OCI-LY7 (cell line): Measurements from ENCODE around the gene RAB32. TPM values are rescaled to one million over a fixed set of nuclear protein-coding genes. Genes with fewer than 3 reads are reported as not detected.

Source experiments
- BruUV-seq: library from RNA; stranded (reverse); fragments of 400-500 nt; replicated peaks from 2 replicates; lab custom pipeline; 2021; lab: Mats Ljungman, UMichigan
- CTCF ChIA-PET: fragments of 300-600 bp; sonication (Branson Sonifier 250); formaldehyde crosslinking; loops from one replicate; lab custom pipeline; 2022; ENCODE audit warnings: antibody characterized with exemption; ENCODE audit not compliant: unreplicated experiment; lab: Charles Lee
- POLR2A ChIA-PET: fragments of 300-600 bp; sonication (Branson Sonifier 250); formaldehyde crosslinking; loops from one replicate; lab custom pipeline; 2022; ENCODE audit warnings: antibody characterized with exemption; lab: Charles Lee
- DNase-seq: peaks from one replicate; pipeline ENCODE4 v3.0.0-alpha.2; 2015; ENCODE audit warnings: low spot score
- H2AFZ ChIP-seq: fragments of 200-600 bp; sonication (generic), shearing (Covaris generic); 2 replicates; pipeline ENCODE4 v1.6.1; 2014; ENCODE audit warnings: mild to moderate bottlenecking, antibody characterized with exemption, low read length, moderate library complexity
- H3K27ac ChIP-seq: fragments of 200-600 bp; sonication (generic); 2 replicates; pipeline ENCODE4 v1.5.1; 2014; ENCODE audit warnings: mixed run types, low read depth, mild to moderate bottlenecking, moderate library complexity, low read length, inconsistent platforms; ENCODE audit not compliant: poor library complexity, severe bottlenecking
- H3K36me3 ChIP-seq: fragments of 200-600 bp; sonication (generic); 2 replicates; pipeline ENCODE4 v1.6.1; 2014; ENCODE audit warnings: mild to moderate bottlenecking, antibody characterized with exemption, low read length, moderate library complexity, mixed read lengths; ENCODE audit not compliant: insufficient read depth
- H3K4me1 ChIP-seq: fragments of 200-600 bp; sonication (generic); 2 replicates; pipeline ENCODE4 v1.5.1; 2014; ENCODE audit warnings: mild to moderate bottlenecking, low read length; ENCODE audit not compliant: insufficient read depth, poor library complexity, severe bottlenecking
- H3K4me2 ChIP-seq: fragments of 200-600 bp; sonication (generic); 2 replicates; pipeline ENCODE4 v1.6.1; 2014; ENCODE audit warnings: mild to moderate bottlenecking, low read length
- H3K4me3 ChIP-seq: fragments of 200-600 bp; sonication (generic); 2 replicates; pipeline ENCODE4 v1.5.1; 2014; ENCODE audit warnings: mild to moderate bottlenecking, low read depth, low read length; ENCODE audit not compliant: poor library complexity, severe bottlenecking
- H3K79me2 ChIP-seq: fragments of 200-600 bp; sonication (generic); 2 replicates; pipeline ENCODE4 v1.6.1; 2016; ENCODE audit warnings: low read depth, mild to moderate bottlenecking, low read length, moderate library complexity, mixed read lengths; ENCODE audit not compliant: insufficient read depth
- H3K9me2 ChIP-seq: fragments of 200-600 bp; sonication (generic); 2 replicates; pipeline ENCODE4 v1.6.1; 2016; ENCODE audit warnings: mild to moderate bottlenecking, low read length, mixed read lengths; ENCODE audit not compliant: insufficient read depth
- H3K9me3 ChIP-seq: fragments of 200-600 bp; sonication (generic); 2 replicates; pipeline ENCODE4 v1.6.1; 2014; ENCODE audit warnings: mild to moderate bottlenecking, mixed run types, low read length, mixed read lengths
- H4K20me1 ChIP-seq: fragments of 200-600 bp; sonication (generic); 2 replicates; pipeline ENCODE4 v1.6.1; 2014; ENCODE audit warnings: mild to moderate bottlenecking, antibody characterized with exemption, low read length, moderate library complexity, mixed read lengths; ENCODE audit not compliant: insufficient read depth
- EZH2phosphoT487 ChIP-seq: fragments of 200-600 bp; sonication (generic); IDR thresholded peaks from 2 replicates; pipeline ENCODE4 v1.6.1; 2018; ENCODE audit warnings: low read depth, borderline replicate concordance, mild to moderate bottlenecking, mixed run types, antibody characterized with exemption, low read length, moderate library complexity, mixed read lengths
- intact Hi-C: fragments of 100-400 bp; cut with micrococcal nuclease; formaldehyde crosslinking; loops from one replicate; pipeline ENCODE4 v1.10.0; 2022; ENCODE audit not compliant: unreplicated experiment
- total RNA-seq, 2 experiments: library from RNA; depleted of rRNA in 1 of 2; stranded (reverse); fragments of >200 nt in 1 of 2; shearing (Covaris generic) in 1 of 2; gene quantifications; 2 replicates each; pipeline ENCODE4 v1.2.3, GENCODE V29; 2014 to 2022
- TF ChIP-seq, protein P1 (sequence below): fragments of 200-600 bp; sonication (generic); conservative IDR thresholded peaks from 2 replicates; pipeline ENCODE4 v1.5.1; 2014; ENCODE audit warnings: mild to moderate bottlenecking, antibody characterized with exemption, low read length, moderate library complexity, mixed read lengths

Gene RAB32
- total RNA-seq, 2 experiments from 2014 or later: not detected

DNA sequence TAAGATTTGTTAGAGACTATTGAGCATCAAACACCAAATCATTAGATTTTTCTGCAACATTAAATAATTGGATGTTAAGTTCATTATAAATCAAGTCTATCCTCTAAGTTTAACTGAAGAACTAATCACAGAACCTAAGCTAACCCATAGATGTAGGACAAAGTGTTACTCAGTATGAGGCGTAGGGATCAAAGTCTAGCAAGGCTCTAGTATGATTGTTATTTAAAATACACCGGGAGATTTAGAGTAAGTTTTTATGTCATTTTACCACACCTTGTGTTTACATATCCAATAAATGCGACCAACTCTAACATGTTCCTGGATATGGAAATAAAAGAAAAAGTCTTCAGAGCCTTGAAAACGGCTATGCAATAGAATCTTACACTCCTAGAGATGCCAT lies 57.7 kb downstream of the RAB32 start:
- POLR2A ChIA-PET: interaction anchor here (0.6 to 0.7 kb wide), 3 partner anchors 12 to 287 kb away, joined by 3 read pairs; no protein-coding TSS in a partner anchor
- TF ChIP-seq, protein P1, sequence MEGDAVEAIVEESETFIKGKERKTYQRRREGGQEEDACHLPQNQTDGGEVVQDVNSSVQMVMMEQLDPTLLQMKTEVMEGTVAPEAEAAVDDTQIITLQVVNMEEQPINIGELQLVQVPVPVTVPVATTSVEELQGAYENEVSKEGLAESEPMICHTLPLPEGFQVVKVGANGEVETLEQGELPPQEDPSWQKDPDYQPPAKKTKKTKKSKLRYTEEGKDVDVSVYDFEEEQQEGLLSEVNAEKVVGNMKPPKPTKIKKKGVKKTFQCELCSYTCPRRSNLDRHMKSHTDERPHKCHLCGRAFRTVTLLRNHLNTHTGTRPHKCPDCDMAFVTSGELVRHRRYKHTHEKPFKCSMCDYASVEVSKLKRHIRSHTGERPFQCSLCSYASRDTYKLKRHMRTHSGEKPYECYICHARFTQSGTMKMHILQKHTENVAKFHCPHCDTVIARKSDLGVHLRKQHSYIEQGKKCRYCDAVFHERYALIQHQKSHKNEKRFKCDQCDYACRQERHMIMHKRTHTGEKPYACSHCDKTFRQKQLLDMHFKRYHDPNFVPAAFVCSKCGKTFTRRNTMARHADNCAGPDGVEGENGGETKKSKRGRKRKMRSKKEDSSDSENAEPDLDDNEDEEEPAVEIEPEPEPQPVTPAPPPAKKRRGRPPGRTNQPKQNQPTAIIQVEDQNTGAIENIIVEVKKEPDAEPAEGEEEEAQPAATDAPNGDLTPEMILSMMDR: no peak
- no peak for TF ChIP-seq EZH2phosphoT487
- no peak overlapping the region for H3K27ac ChIP-seq
- BruUV-seq: no TSS peak
- H3K4me1 ChIP-seq: no peaks in the 10 kb centered on the region
- H3K9me2 ChIP-seq: no peaks in the 10 kb centered on the region
- no peaks in the 10 kb centered on the region for H4K20me1 ChIP-seq
- H3K36me3 ChIP-seq: no peaks in the 10 kb centered on the region
- H3K4me2 ChIP-seq: no peak overlapping the region
- no peak overlapping the region for H3K4me3 ChIP-seq
- CTCF ChIA-PET: no interaction called here
- intact Hi-C loops: no loop called here
- no peaks in the 10 kb centered on the region for H3K9me3 ChIP-seq
- H3K79me2 ChIP-seq: no peaks in the 10 kb centered on the region
- H2AFZ ChIP-seq: no peak overlapping the region
- DNase-seq: no peak

- H3K4me2 ChIP-seq: no peak overlapping the region
- POLR2A ChIA-PET: no interaction called here
- H3K4me1 ChIP-seq: no peaks in the 10 kb centered on the region
- H3K36me3 ChIP-seq: no peaks in the 10 kb centered on the region
- no peak for DNase-seq
- TF ChIP-seq EZH2phosphoT487: no peak
- TF ChIP-seq, protein P1: no peak
- no peaks in the 10 kb centered on the region for H3K79me2 ChIP-seq
- intact Hi-C loops: no loop called here
- no peaks in the 10 kb centered on the region for H4K20me1 ChIP-seq
- no peaks in the 10 kb centered on the region for H3K9me3 ChIP-seq
- CTCF ChIA-PET: no interaction called here
- BruUV-seq: no TSS peak
- H3K27ac ChIP-seq: no peak overlapping the region
- no peaks in the 10 kb centered on the region for H3K9me2 ChIP-seq
- no peak overlapping the region for H2AFZ ChIP-seq
- no peak overlapping the region for H3K4me3 ChIP-seq
These were observed 58.9 kb downstream of the RAB32 start for GRCh38 chr6:146602526-146602925.

Other genes starting within 250 kb of the RAB32 start
- not detected in 2 replicates for gene ADGB, start 55.1 kb downstream of the RAB32 start, total RNA-seq (2014; rRNA removed; shearing (Covaris generic))
- gene ADGB, start 55.1 kb downstream of the RAB32 start, total RNA-seq (2022): not detected in 2 replicates